ENCODE results near the gene C16orf74.

GRCh38 chr16:85763616-85764015, 12.7 kb upstream of the C16orf74 start:
- TF ChIP-seq POLR2A (IDR thresholded peaks at IDR 0.05; ENCODE audit: low read length) (no peak), CTCF (IDR thresholded peaks at IDR 0.05) (no peak), EP300 (IDR thresholded peaks at IDR 0.05) (no peak), CBX2 (IDR thresholded peaks at IDR 0.05; ENCODE audit: borderline replicate concordance, low read depth) (no peak), ZC3H11A (IDR thresholded peaks at IDR 0.05) (no peak), RAD21 (conservative IDR thresholded peaks at IDR 0.05 in 1 of 2, IDR thresholded peaks at IDR 0.05 in 1 of 2) (no peak), RFX5 (IDR thresholded peaks at IDR 0.05) (no peak)
